Measurements from ENCODE around the gene CCDC177. TPM values are rescaled to one million over a fixed set of nuclear protein-coding genes. Genes with fewer than 3 reads are reported as not detected.

Gene CCDC177
- total RNA-seq, 2 experiments from 2014 or later, result not detected

GRCh38 chr14:69572030-69572840 is 2.4 kb downstream of the CCDC177 start:
- no peak overlapping the region for H3K27ac Mint-ChIP-seq
- DNase-seq (no peak), ATAC-seq (no peak)
- H3K9me3 Mint-ChIP-seq, result no peaks in the 10 kb centered on the region
- intact Hi-C loops (cut with micrococcal nuclease), result loop anchor here (2.0 kb wide), 1 partner anchor 17 kb away; no protein-coding TSS in a partner anchor
- no peaks in the 10 kb centered on the region for H3K36me3 Mint-ChIP-seq (ENCODE audit: low read depth)
- no peak for TF ChIP-seq CTCF (IDR thresholded peaks at IDR 0.05)
- H3K4me1 Mint-ChIP-seq (ENCODE audit: low read depth), result peaks cover 5% of the 10 kb centered on the region
- ChIA-PET CTCF (interaction anchor here (0.6 to 5.9 kb wide), 14 partner anchors 11 to 473 kb away, joined by 3 to 52 read pairs (median 3); no protein-coding TSS in a partner anchor), POLR2A (interaction anchor here (0.6 to 0.7 kb wide), 2 partner anchors 24 to 195 kb away, joined by 3 read pairs; no protein-coding TSS in a partner anchor)
- no peak overlapping the region for H3K4me3 Mint-ChIP-seq
- H3K27me3 Mint-ChIP-seq, result peaks cover 62% of the 10 kb centered on the region

- DNase-seq, result no peak
- intact Hi-C loops (cut with micrococcal nuclease), result loop anchor here (2.0 kb wide), 1 partner anchor 17 kb away; no protein-coding TSS in a partner anchor
- H3K4me1 Mint-ChIP-seq (ENCODE audit: low read depth), result peaks cover 5% of the 10 kb centered on the region
- H3K27me3 Mint-ChIP-seq, result peaks cover 60% of the 10 kb centered on the region
- H3K36me3 Mint-ChIP-seq (ENCODE audit: low read depth), result no peaks in the 10 kb centered on the region
- H3K9me3 Mint-ChIP-seq, result no peaks in the 10 kb centered on the region
- no peak overlapping the region for H3K4me3 Mint-ChIP-seq
- no peak for TF ChIP-seq CTCF (IDR thresholded peaks at IDR 0.05)
- ATAC-seq, result no peak
- no peak overlapping the region for H3K27ac Mint-ChIP-seq
- CTCF ChIA-PET, result interaction anchor here (0.6 to 5.9 kb wide), 13 partner anchors 10 to 472 kb away, joined by 3 to 52 read pairs (median 3); no protein-coding TSS in a partner anchor
- POLR2A ChIA-PET, result no interaction called here
Observed at GRCh38 chr14:69571449-69572029, 3.1 kb downstream of the CCDC177 start.

- no peak for DNase-seq
- no peak overlapping the region for H3K4me3 Mint-ChIP-seq
- intact Hi-C loops (cut with micrococcal nuclease), result no loop called here
- H3K9me3 Mint-ChIP-seq, result no peaks in the 10 kb centered on the region
- H3K27ac Mint-ChIP-seq, result no peak overlapping the region
- POLR2A ChIA-PET, result no interaction called here
- CTCF ChIA-PET, result interaction anchor here (1.1 to 5.8 kb wide), 7 partner anchors 10 to 329 kb away, joined by 3 to 51 read pairs (median 4); no protein-coding TSS in a partner anchor
- H3K36me3 Mint-ChIP-seq (ENCODE audit: low read depth), result no peaks in the 10 kb centered on the region
- no peak for ATAC-seq
- no peak for TF ChIP-seq CTCF (IDR thresholded peaks at IDR 0.05)
- peaks cover 59% of the 10 kb centered on the region for H3K27me3 Mint-ChIP-seq
- H3K4me1 Mint-ChIP-seq (ENCODE audit: low read depth), result peaks cover 5% of the 10 kb centered on the region
Observed at GRCh38 chr14:69570836-69571330, 3.8 kb downstream of the CCDC177 start.

GRCh38 chr14:69569859-69570258 is 4.8 kb downstream of the CCDC177 start:
- CTCF ChIA-PET, result interaction anchor here (1.2 kb wide), 2 partner anchors 15 to 22 kb away, joined by 3 to 4 read pairs; no protein-coding TSS in a partner anchor
- Mint-ChIP-seq H3K4me3 (no peak overlapping the region), H3K4me1 (ENCODE audit: low read depth) (peaks cover 5% of the 10 kb centered on the region), H3K27ac (no peak overlapping the region), H3K36me3 (ENCODE audit: low read depth) (no peaks in the 10 kb centered on the region), H3K9me3 (no peaks in the 10 kb centered on the region), H3K27me3 (peaks cover 57% of the 10 kb centered on the region)
- intact Hi-C loops (cut with micrococcal nuclease), result no loop called here
- TF ChIP-seq CTCF (IDR thresholded peaks at IDR 0.05), result no peak
- no peak for ATAC-seq
- POLR2A ChIA-PET, result interaction anchor here (1.1 kb wide), 1 partner anchor 43 kb away, joined by 3 read pairs; no protein-coding TSS in a partner anchor
- no peak for DNase-seq
